HepG2 (cell line): ENCODE results near the gene DUSP22. TPM values are rescaled to one million over a fixed set of nuclear protein-coding genes. Genes with fewer than 3 reads are reported as not detected.

Source experiments
- AKAP8 ChIP-seq: sonication (generic); formaldehyde crosslinking; IDR thresholded peaks from 2 replicates; pipeline ENCODE4 v1.5.1; 2020; ENCODE audit warnings: mild to moderate bottlenecking, missing genetic modification reagents
- HDAC2 ChIP-seq: sonication (generic); formaldehyde crosslinking; IDR thresholded peaks from 2 replicates; pipeline ENCODE4 v1.4.0; 2020; ENCODE audit warnings: missing genetic modification reagents
- HNRNPL ChIP-seq: fragments of 200-400 bp; formaldehyde crosslinking; IDR thresholded peaks from 2 replicates; pipeline ENCODE4 v1.6.1; 2017; ENCODE audit warnings: mild to moderate bottlenecking, low read depth, low read length
- KDM5A ChIP-seq: fragments of 200-600 bp; sonication (generic); IDR thresholded peaks from 2 replicates; pipeline ENCODE4 v1.7.0; 2018; ENCODE audit warnings: antibody characterized with exemption, mild to moderate bottlenecking, low read length, borderline replicate concordance
- KLF12 ChIP-seq: sonication (generic); formaldehyde crosslinking; IDR thresholded peaks from 2 replicates; pipeline ENCODE4 v1.4.0; 2020; ENCODE audit warnings: missing genetic modification reagents, borderline replicate concordance
- KLF13 ChIP-seq: sonication (generic); formaldehyde crosslinking; IDR thresholded peaks from 2 replicates; pipeline ENCODE4 v1.4.0; 2020; ENCODE audit warnings: mild to moderate bottlenecking, missing genetic modification reagents
- MXD4 ChIP-seq: IDR thresholded peaks from 2 replicates; pipeline ENCODE4 v1.6.1; 2016; ENCODE audit warnings: mild to moderate bottlenecking, missing biosample characterization, missing genetic modification reagents
- NPAS2 ChIP-seq: sonication (generic); formaldehyde crosslinking; IDR thresholded peaks from 2 replicates; pipeline ENCODE4 v1.8.0; 2022; ENCODE audit warnings: mild to moderate bottlenecking, missing genetic modification reagents, borderline replicate concordance
- RNF219 ChIP-seq: sonication (generic); formaldehyde crosslinking; IDR thresholded peaks from 2 replicates; pipeline ENCODE4 v1.5.0; 2020; ENCODE audit warnings: mild to moderate bottlenecking, missing genetic modification reagents
- TRIM22 ChIP-seq: fragments of 450-650 bp; IDR thresholded peaks from 2 replicates; pipeline ENCODE4 v1.6.1; 2017
- ZNF292 ChIP-seq: sonication (generic); formaldehyde crosslinking; IDR thresholded peaks from 2 replicates; pipeline ENCODE4 v1.8.1; 2022; ENCODE audit warnings: mild to moderate bottlenecking, low read depth, missing genetic modification reagents, borderline replicate concordance
- ZNF547 ChIP-seq: sonication (generic); formaldehyde crosslinking; IDR thresholded peaks from 2 replicates; pipeline ENCODE4 v1.5.1; 2020; ENCODE audit warnings: mild to moderate bottlenecking, missing genetic modification reagents
- polyA plus RNA-seq, 8 experiments: library from polyadenylated mRNA; depleted of rRNA in 3 of 8; stranded (reverse) in 7 of 8; unstranded in 1 of 8; fragments of >200 nt; fragmentation: Illumina TruSeq in 4 of 8; extraction: Trizol in 4 of 8; gene quantifications; 2 replicates each; pipeline versions ENCODE4 v1.2.1 to v1.2.3, GENCODE V29; 2011 to 2016; ENCODE audit warnings: low read depth in 4 of 8, missing spikeins in 1 of 8, mixed read lengths in 1 of 8; ENCODE audit not compliant: insufficient read depth in 1 of 8
- total RNA-seq, 5 experiments: library from RNA; depleted of rRNA; stranded (reverse); fragments of >200 nt; fragmentation: Illumina TruSeq; extraction: Trizol; gene quantifications; 2 replicates each; pipeline ENCODE4 v1.2.3, GENCODE V29; 2016; ENCODE audit warnings: low read depth in 1 of 5
- TF ChIP-seq, protein P1 (sequence below): sonication (generic); formaldehyde crosslinking; IDR thresholded peaks from 2 replicates; pipeline ENCODE4 v1.4.0; 2020; ENCODE audit warnings: missing genetic modification reagents, borderline replicate concordance
- TF ChIP-seq, protein P2 (sequence below): sonication (generic); formaldehyde crosslinking; IDR thresholded peaks from 2 replicates; pipeline ENCODE4 v1.5.1; 2020; ENCODE audit warnings: missing genetic modification reagents, mild to moderate bottlenecking, borderline replicate concordance
- TF ChIP-seq, protein P3 (sequence below): sonication (generic); formaldehyde crosslinking; IDR thresholded peaks from 2 replicates; pipeline ENCODE4 v1.5.1; 2020; ENCODE audit warnings: missing genetic modification reagents, mild to moderate bottlenecking, borderline replicate concordance

The DUSP22 gene
- total and polyA plus RNA-seq, 2 of the 13 experiments (the other 11 are each of a cell fraction or from before 2014, with no cell fraction given) = 20.2 to 32.8 TPM

GRCh38 chr6:291697-292505 lies at the start of gene DUSP22 (continued):
- TF ChIP-seq AKAP8 (CRISPR knock-in tag) = no peak; the same call in 1 of the 2 replicates
- TF ChIP-seq MXD4 (CRISPR knock-in tag) = no peak
- TF ChIP-seq, protein P1, sequence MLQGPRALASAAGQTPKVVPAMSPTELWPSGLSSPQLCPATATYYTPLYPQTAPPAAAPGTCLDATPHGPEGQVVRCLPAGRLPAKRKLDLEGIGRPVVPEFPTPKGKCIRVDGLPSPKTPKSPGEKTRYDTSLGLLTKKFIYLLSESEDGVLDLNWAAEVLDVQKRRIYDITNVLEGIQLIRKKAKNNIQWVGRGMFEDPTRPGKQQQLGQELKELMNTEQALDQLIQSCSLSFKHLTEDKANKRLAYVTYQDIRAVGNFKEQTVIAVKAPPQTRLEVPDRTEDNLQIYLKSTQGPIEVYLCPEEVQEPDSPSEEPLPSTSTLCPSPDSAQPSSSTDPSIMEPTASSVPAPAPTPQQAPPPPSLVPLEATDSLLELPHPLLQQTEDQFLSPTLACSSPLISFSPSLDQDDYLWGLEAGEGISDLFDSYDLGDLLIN (CRISPR knock-in tag) = 0 out of 2 replicates have a peak, but pooled peaks have one; percentile 78
- peak; percentile 42; the same call in 1 of the 2 replicates for TF ChIP-seq KLF12 (CRISPR knock-in tag)
- 0 out of 2 replicates have a peak, but pooled peaks have one; percentile 92 for TF ChIP-seq KLF13 (CRISPR knock-in tag)
- TF ChIP-seq, protein P2, sequence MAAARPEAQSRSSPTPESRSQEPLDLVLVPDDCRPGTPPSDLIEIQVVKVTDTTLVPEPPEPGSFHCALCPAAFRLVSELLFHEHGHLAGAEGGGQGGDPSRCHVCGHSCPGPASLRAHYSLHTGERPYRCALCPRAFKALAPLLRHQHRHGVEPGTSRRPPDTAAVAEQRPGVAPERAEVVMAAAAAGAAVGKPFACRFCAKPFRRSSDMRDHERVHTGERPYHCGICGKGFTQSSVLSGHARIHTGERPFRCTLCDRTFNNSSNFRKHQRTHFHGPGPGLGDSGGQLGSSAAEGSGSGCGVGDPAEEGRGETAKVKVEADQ = no peak
- TF ChIP-seq HDAC2 (CRISPR knock-in tag) = no peak
- TF ChIP-seq ZNF292 (CRISPR knock-in tag) = no peak
- TF ChIP-seq HNRNPL = peak; percentile 72
- TF ChIP-seq ZNF547 (CRISPR knock-in tag) = peak; percentile 71; the same call in 1 of the 2 replicates
- TF ChIP-seq NPAS2 (CRISPR knock-in tag) = no peak
- TF ChIP-seq TRIM22 = no peak
- TF ChIP-seq KDM5A = no peak
- TF ChIP-seq, protein P3, sequence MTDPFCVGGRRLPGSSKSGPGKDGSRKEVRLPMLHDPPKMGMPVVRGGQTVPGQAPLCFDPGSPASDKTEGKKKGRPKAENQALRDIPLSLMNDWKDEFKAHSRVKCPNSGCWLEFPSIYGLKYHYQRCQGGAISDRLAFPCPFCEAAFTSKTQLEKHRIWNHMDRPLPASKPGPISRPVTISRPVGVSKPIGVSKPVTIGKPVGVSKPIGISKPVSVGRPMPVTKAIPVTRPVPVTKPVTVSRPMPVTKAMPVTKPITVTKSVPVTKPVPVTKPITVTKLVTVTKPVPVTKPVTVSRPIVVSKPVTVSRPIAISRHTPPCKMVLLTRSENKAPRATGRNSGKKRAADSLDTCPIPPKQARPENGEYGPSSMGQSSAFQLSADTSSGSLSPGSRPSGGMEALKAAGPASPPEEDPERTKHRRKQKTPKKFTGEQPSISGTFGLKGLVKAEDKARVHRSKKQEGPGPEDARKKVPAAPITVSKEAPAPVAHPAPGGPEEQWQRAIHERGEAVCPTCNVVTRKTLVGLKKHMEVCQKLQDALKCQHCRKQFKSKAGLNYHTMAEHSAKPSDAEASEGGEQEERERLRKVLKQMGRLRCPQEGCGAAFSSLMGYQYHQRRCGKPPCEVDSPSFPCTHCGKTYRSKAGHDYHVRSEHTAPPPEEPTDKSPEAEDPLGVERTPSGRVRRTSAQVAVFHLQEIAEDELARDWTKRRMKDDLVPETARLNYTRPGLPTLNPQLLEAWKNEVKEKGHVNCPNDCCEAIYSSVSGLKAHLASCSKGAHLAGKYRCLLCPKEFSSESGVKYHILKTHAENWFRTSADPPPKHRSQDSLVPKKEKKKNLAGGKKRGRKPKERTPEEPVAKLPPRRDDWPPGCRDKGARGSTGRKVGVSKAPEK (CRISPR knock-in tag) = no peak
- TF ChIP-seq RNF219 (CRISPR knock-in tag) = no peak
